OCI-LY3 (cell line): ENCODE measurements around the gene KIF15.

Source experiments
- H2AFZ ChIP-seq: fragments of 200-600, 300-600 bp; shearing (Covaris generic); 2 replicates; pipeline ENCODE4 v1.6.0; 2014; ENCODE audit warnings: antibody characterized with exemption, low read depth, low read length
- H3K27ac ChIP-seq: fragments of 200-600, 300-600 bp; sonication (generic); 2 replicates; pipeline ENCODE4 v1.5.1; 2014; ENCODE audit warnings: mild to moderate bottlenecking, low read length, moderate library complexity, mixed read lengths
- H3K27me3 ChIP-seq: fragments of 200-600, 300-600 bp; sonication (generic); 2 replicates; pipeline ENCODE4 v1.6.1; 2014; ENCODE audit warnings: low read depth, low read length, mixed read lengths
- H3K36me3 ChIP-seq: fragments of 200-600, 300-600 bp; sonication (generic); replicated peaks from 2 replicates; pipeline ENCODE3; 2014; ENCODE audit warnings: low read depth, low read length, mixed read lengths
- H3K4me1 ChIP-seq: fragments of 300-600, 200-600 bp; sonication (generic); 2 replicates; pipeline ENCODE4 v1.6.1; 2014; ENCODE audit warnings: low read length, mixed read lengths
- H3K4me2 ChIP-seq: fragments of 200-600, 300-600 bp; sonication (generic); 2 replicates; pipeline ENCODE4 v1.6.1; 2014; ENCODE audit warnings: low read length, mixed read lengths
- H3K4me3 ChIP-seq: fragments of 300-600, 200-600 bp; sonication (generic); 2 replicates; pipeline ENCODE4 v1.5.1; 2014; ENCODE audit warnings: antibody characterized with exemption, mild to moderate bottlenecking, low read length, moderate library complexity
- H3K79me2 ChIP-seq: fragments of 300-600, 200-600 bp; shearing (Covaris generic); 2 replicates; pipeline ENCODE4 v1.6.1; 2014; ENCODE audit warnings: mild to moderate bottlenecking, low read length, mixed read lengths
- H3K9ac ChIP-seq: fragments of 300-600, 200-600 bp; shearing (Covaris generic); 2 replicates; pipeline ENCODE4 v1.6.0; 2014; ENCODE audit warnings: mild to moderate bottlenecking, low read length, moderate library complexity
- H3K9me3 ChIP-seq: fragments of 200-600, 300-600 bp; shearing (Covaris generic); 2 replicates; pipeline ENCODE4 v1.6.1; 2014; ENCODE audit warnings: low read length, mixed read lengths; ENCODE audit not compliant: insufficient read depth
- H4K20me1 ChIP-seq: fragments of 200-600, 300-600 bp; sonication (generic); 2 replicates; pipeline ENCODE4 v1.6.1; 2016; ENCODE audit warnings: low read length, mixed read lengths; ENCODE audit not compliant: insufficient read depth
- EZH2phosphoT487 ChIP-seq: fragments of 200-600 bp; shearing (Covaris generic); IDR thresholded peaks from 2 replicates; pipeline ENCODE4 v1.6.1; 2018; ENCODE audit warnings: antibody characterized with exemption, mixed run types, low read depth
- TF ChIP-seq, protein P1 (sequence below): fragments of 200-600, 300-600 bp; sonication (generic); IDR thresholded peaks from 2 replicates; pipeline ENCODE4 v1.5.1; 2014; ENCODE audit warnings: antibody characterized with exemption, low read length, low read depth

Gene KIF15

DNA sequence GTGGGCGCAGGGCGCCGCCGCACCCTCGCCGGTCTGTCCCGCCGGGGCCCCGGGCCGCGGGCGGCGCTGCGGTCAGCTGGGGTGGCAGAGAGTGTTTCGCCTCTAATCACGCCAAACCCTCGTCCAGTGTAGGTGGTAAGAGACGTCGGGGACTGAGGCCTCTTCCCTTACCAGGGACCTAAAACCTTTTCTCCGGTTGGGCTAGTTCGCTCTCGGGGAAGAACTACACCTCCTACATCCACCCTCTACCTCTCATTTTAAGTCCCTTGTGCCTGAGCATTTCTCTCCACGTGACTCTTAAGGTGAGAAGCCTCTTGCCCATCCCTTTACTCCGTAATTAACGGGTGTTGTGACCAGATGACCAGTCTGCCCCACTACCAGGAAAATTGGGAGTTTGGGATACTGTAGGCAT is 100.6 kb downstream of the KIF15 start:
- Histone ChIP-seq H3K27ac (no peak overlapping the region), H3K27me3 (no peaks in the 10 kb centered on the region), H3K4me2 (peak overlapping the region; percentile 82), H3K4me3 (peak overlapping the region; percentile 82), H3K9me3 (no peaks in the 10 kb centered on the region), H3K4me1 (peaks cover 11% of the 10 kb centered on the region), H3K9ac (peak overlapping the region; percentile 71), H2AFZ (no peak overlapping the region), H3K79me2 (peaks cover 8% of the 10 kb centered on the region), H3K36me3 (peaks cover 20% of the 10 kb centered on the region), H4K20me1 (no peaks in the 10 kb centered on the region)
- TF ChIP-seq EZH2phosphoT487 = no peak
- TF ChIP-seq, protein P1, sequence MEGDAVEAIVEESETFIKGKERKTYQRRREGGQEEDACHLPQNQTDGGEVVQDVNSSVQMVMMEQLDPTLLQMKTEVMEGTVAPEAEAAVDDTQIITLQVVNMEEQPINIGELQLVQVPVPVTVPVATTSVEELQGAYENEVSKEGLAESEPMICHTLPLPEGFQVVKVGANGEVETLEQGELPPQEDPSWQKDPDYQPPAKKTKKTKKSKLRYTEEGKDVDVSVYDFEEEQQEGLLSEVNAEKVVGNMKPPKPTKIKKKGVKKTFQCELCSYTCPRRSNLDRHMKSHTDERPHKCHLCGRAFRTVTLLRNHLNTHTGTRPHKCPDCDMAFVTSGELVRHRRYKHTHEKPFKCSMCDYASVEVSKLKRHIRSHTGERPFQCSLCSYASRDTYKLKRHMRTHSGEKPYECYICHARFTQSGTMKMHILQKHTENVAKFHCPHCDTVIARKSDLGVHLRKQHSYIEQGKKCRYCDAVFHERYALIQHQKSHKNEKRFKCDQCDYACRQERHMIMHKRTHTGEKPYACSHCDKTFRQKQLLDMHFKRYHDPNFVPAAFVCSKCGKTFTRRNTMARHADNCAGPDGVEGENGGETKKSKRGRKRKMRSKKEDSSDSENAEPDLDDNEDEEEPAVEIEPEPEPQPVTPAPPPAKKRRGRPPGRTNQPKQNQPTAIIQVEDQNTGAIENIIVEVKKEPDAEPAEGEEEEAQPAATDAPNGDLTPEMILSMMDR = no peak

DNA sequence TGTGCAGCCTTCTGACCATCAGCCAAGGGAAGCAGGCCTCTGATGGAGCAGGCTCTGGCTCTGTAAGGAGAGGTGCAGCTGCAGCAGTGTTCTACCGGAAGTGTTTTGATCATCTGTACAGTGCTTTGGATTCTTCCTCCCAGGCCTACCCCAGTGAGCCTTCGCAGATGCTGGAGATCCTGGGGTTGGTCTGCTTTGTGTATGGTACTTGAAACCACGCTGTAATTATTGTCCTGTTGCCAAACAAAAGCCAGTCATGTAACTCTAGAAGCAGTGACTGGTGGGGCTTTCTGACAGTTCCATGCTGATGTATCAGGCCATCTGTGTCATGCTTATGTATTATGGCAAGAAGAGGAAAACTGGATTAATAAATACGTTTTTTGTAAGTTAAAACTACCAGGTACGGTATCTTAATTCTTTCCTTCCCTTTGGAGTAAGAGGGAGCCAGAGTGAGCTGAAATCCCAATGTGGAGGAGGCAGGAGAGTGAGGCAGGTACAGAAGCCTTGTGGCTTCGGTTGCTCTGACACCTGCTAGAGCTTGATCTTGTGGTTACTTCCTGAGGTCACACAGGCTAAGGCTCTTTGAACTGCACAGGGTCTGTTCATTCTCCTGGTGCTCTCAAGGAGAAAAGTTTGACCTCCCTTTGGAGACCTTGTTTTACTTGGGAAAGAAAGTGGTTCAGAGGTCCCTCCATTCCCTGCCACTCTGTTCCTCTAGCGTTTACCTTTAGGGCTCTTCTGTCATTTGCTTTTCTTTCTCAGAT is 103.9 kb downstream of the KIF15 start:
- no peaks in the 10 kb centered on the region for H4K20me1 ChIP-seq
- no peak overlapping the region for H3K27ac ChIP-seq
- H2AFZ ChIP-seq = no peak overlapping the region
- peaks cover 11% of the 10 kb centered on the region for H3K4me1 ChIP-seq
- no peak overlapping the region for H3K9ac ChIP-seq
- H3K4me2 ChIP-seq = no peak overlapping the region
- TF ChIP-seq EZH2phosphoT487 = no peak
- TF ChIP-seq, protein P1 = no peak
- no peak overlapping the region for H3K4me3 ChIP-seq
- H3K9me3 ChIP-seq = no peaks in the 10 kb centered on the region
- no peaks in the 10 kb centered on the region for H3K27me3 ChIP-seq
- peaks cover 20% of the 10 kb centered on the region for H3K36me3 ChIP-seq
- H3K79me2 ChIP-seq = peaks cover 8% of the 10 kb centered on the region

DNA sequence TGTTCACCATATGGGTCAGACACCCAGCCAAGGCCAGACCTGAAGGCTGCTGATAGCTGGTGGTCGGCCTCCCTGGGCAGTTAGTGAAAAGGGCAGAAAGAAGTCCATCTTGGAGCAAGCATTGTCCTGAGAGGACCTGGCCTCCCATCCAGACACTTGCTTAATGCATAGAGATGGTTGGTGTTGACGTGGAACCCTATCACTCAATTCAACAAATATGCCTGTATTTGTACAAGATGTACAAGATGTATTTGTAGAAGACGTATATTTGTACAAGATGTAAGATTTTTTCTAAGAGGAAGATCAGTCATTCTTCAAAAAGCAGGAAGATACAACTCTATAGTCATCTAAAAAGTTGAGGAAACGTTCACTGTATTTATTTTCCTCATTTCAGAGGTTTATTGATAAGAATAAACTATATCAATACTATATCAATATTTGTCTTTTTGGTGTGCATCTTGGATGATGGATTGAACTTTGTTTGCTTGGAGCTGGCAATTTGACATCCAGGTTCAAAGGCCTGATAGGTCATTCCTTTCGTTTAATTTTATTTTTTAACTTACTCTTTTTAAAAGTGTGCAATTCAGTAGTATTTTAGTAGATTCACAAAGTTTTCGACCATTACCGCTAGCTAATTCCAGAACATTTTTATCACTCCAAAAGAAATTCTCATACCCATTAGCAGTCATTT is 106.0 kb downstream of the KIF15 start:
- H3K36me3 ChIP-seq = peaks cover 20% of the 10 kb centered on the region
- peaks cover 3% of the 10 kb centered on the region for H3K79me2 ChIP-seq
- no peaks in the 10 kb centered on the region for H3K27me3 ChIP-seq
- no peak overlapping the region for H3K4me2 ChIP-seq
- H3K4me3 ChIP-seq = no peak overlapping the region
- peaks cover 4% of the 10 kb centered on the region for H3K4me1 ChIP-seq
- H2AFZ ChIP-seq = no peak overlapping the region
- no peak overlapping the region for H3K27ac ChIP-seq
- H3K9ac ChIP-seq = no peak overlapping the region
- H3K9me3 ChIP-seq = no peaks in the 10 kb centered on the region
- TF ChIP-seq EZH2phosphoT487 = no peak
- TF ChIP-seq, protein P1 = no peak
- H4K20me1 ChIP-seq = no peaks in the 10 kb centered on the region

GRCh38 chr3:44870375-44871061 is 108.9 kb downstream of the KIF15 start:
- H3K9ac ChIP-seq = no peak overlapping the region

More at GRCh38 chr3:44870375-44871061, 108.9 kb downstream of the KIF15 start:
- Histone ChIP-seq H2AFZ (no peak overlapping the region), H3K4me2 (no peak overlapping the region), H3K27me3 (no peaks in the 10 kb centered on the region), H3K79me2 (no peaks in the 10 kb centered on the region), H3K9me3 (no peaks in the 10 kb centered on the region), H3K4me1 (no peaks in the 10 kb centered on the region), H3K36me3 (peaks cover 7% of the 10 kb centered on the region), H3K4me3 (no peak overlapping the region), H3K27ac (no peak overlapping the region), H4K20me1 (no peaks in the 10 kb centered on the region)
- TF ChIP-seq, protein P1 = no peak
- TF ChIP-seq EZH2phosphoT487 = no peak
